Daoy (cell line): ENCODE measurements around the gene TMEM87A. TPM values are rescaled to one million over a fixed set of nuclear protein-coding genes. Genes with fewer than 3 reads are reported as not detected.
"Not testable (repeated sequence)": the region's sequence is repeated elsewhere in the genome, so short reads cannot be mapped to it uniquely, and the experiment has no call there.

Experiments
- DNase-seq: peaks from one replicate; pipeline ENCODE4 v3.0.0-alpha.2; 2015; ENCODE audit warnings: low read depth
- total RNA-seq: library from RNA; depleted of rRNA; stranded (reverse); fragments of >200 nt; shearing (Covaris generic); gene quantifications from 2 replicates; pipeline ENCODE4 v1.2.3, GENCODE V29; 2014; rRNA removed

The TMEM87A gene, protein sequence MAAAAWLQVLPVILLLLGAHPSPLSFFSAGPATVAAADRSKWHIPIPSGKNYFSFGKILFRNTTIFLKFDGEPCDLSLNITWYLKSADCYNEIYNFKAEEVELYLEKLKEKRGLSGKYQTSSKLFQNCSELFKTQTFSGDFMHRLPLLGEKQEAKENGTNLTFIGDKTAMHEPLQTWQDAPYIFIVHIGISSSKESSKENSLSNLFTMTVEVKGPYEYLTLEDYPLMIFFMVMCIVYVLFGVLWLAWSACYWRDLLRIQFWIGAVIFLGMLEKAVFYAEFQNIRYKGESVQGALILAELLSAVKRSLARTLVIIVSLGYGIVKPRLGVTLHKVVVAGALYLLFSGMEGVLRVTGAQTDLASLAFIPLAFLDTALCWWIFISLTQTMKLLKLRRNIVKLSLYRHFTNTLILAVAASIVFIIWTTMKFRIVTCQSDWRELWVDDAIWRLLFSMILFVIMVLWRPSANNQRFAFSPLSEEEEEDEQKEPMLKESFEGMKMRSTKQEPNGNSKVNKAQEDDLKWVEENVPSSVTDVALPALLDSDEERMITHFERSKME
- total RNA-seq: 61.5 and 68.6 TPM in 2 replicates

DNA sequence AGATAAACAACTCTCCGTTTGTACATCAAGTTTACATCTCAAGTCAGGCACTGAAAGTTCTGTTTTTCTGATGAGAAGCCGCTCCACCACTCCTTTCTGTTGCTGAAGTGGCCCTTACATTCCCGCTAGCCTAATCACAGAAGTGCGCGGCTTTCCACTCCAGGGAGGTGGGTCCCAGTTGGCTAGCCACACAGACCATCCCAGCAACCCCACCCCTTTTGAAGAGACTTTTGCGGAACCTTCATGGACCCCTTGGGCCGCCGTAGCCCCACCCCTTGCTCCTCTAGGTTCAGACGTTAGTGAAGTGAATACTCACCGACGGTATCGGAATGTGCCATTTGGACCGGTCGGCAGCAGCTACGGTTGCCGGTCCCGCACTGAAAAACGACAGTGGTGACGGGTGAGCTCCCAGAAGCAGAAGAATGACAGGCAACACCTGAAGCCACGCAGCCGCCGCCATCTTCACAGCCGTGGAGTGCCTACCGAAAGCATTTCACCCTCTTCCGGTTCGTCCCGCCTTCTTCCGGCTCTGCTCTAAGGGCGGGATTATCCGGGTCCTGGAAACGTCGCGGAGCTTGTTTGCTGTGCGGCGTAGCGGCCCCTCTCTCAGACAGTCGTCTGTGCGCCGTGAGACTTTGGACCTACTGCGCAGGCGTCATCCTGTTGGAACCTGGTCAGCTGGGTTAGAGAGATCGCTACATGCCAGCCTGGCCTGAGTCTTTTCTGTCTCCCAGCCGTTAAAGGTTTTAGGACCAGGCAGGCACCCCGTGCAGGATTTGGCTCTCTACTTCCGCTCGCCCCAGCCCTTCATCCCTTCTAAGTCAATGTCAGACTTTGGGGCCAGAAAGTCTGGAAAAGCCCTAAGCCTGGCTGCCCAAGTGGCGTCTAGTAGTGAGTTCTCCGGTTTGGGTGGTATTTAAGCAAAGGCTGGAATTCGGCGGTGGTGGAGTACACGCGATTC, at the start of gene TMEM87A, which contains the start of gene GANC:
Gene TMEM87A (minus strand): TSS at position 495 of the 961 bp plus-strand sequence. CDS start 35 bp downstream, at position 460.
Gene GANC (plus strand): TSS at position 263 of the 961 bp plus-strand sequence. CDS start 1,281 bp downstream, outside the sequence.
- peak; percentile 98 for DNase-seq

DNA sequence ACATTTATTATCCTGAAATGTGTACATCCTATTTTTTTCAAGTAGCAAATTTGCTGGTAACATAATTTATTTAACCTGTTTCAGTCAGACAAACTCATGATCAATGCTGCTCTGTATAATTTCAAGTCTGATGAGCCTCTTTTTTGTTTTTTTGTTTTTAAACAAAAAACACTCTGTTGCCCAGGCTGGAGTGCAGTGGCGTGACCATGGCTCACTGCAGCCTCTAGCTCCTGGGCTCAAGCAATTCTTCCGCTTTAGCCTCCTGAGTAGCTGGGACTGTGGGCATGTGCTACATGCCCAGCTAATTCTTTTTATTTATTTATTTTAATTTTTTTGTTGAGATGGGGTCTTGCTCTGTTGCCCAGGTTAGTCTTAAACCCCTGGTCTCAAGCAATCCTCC, 46.0 kb upstream of the TMEM87A start:
- no peak for DNase-seq

DNA sequence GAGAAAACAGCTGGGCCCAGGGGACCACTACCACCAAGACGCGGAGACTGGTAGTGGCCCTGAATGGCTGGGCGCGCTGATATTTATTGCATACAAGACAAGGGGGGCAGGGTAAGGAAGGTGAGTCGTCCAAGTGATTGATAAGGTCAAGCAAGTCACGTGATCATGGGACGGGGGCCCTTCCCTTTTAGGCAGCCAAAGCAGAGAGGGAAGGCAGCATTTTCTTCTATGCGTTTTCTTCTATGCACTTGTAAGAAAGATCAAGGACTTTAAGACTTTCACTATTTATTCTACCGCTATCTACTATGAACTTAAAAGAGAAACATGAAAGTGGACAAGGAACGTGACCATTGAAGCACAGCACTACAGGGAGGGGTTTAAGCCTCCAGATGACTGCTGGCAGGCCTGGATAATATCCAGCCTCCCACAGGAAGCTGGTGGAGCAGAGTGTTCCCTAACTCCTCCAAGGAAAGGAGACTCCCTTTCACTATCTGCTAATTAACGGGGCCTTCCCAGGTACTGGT, 43.1 kb upstream of the TMEM87A start:
- DNase-seq: not testable (repeated sequence)

DNA sequence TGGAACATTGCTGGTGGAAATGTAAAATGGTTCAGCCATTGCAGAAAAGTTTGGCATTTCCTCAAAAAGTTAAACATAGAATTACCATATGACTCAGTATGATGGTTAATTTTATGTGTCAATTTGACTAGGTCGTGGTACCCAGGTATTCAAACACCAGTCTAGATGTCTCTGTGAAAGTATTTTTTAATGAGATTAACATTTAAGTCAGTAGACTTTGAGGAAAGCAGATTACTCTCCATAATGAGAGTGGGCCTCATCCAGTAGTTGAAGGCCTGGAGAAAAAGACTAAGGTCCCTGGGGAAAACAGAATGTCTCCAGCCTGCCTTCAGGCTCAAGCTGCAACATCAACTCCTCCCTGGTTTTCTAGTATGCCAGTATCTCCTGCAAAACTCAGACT, 42.3 kb upstream of the TMEM87A start:
- no peak for DNase-seq

DNA sequence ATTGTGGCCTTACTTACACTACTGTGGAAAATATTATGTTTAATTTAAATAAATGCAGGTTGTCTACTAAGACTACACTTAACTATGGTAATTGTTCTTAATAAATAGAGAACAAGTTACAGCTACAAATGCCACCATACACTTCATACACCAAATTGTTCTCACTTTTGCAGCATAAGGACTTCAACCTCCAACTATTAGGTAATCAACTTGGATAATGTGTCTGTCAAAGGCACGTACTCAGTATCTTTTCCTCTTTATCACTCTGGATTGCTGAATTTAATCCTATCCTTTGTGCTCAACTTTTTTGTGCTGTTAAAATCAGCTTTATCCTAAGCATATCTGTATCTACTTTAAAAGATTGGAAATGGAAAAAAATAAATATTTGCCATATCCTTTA, 41.6 kb upstream of the TMEM87A start:
- no peak for DNase-seq

DNA sequence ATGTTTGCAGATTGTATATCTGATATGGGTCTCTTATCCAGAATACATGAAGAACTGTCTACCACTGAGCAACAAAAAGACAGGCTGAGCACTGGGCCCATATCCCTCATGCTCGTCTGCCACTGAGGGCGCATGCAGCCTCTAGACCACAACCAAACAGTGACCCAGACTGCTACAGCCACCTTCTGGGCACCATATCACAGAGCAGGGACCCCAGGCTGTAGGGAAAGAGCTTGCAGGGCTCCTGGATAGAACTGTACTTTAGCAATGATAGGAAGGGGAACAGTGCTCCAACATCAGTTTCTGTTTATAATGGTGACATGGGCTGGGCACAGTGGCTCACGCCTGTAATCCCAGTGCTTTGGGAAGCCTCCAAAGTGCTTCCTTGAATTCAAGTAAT, 40.2 kb upstream of the TMEM87A start:
- DNase-seq: no peak

DNA sequence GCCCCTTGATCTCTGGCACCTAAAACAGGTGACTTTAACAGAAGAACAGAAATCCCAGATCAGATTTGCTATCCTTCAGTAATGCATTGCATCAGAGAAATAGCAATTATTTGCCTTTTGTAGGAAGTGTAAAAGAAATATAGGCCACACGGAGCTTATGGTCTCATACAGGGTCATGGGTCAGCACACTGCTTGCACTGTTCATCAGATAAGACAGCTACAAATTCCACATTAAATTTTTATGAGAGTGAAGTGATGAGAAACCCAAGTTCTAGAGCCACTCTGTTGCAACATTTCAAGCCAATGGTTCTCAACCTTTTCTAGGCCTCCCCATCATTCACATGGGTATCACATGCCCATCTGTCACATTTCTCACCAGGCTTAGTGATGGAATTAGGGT, 33.4 kb upstream of the TMEM87A start:
- DNase-seq: no peak

DNA sequence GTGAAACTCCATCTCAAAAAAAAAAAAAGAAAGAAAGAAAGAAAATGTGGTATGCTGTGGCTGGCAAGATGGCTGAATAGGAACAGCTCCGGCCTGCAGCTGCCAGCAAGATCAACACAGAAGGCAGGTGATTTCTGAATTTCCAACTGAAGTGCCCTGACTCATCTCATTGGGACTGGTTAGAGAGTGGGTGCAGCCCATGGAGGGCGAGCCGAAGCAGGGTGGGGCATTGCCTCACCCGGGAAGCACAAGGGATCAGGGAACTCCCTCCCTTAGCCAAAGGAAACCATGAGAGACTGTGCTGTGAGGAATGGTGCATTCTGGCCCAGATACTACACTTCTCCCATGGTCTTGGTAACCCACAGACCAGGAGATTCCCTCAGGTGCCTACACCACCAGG, 27.8 kb upstream of the TMEM87A start:
- DNase-seq: not testable (repeated sequence)

DNA sequence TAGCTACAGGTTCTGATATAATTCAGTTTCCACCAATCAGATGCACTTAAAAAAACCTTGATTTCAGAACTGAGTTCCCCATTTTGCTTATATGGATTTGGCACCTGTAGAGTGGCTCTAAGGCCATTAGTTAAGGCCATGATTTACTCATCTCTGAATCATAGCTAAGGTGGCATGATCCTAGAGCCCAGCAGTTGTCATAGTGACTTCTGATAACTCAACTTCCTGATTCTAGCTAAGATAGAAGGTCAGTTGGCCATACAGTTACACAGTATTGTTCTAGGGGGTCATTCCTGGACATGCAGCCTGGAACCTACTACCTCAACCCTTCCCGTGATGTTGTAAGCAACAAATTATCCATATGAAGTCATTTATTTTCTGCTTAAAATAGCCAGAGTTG, 15.9 kb upstream of the TMEM87A start:
- no peak for DNase-seq

DNA sequence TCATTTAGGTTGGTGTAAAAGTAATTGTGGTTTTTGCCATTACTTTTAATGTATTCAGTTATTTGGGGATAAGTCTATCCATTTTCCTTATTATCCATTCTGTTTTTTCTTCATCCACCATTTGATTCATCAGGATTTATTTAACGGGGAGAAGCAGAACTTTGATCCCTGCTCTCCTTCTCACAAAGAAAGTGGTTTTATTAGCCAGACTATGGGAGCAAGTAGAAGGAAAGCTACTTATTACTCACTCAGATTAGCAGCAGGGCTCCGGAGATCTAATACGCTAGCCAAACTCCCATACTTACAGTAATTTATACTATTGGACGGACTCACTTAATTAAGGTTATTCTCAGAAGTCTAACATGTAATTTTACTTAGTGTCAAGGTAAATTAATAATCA, 14.7 kb upstream of the TMEM87A start:
- DNase-seq: no peak

DNA sequence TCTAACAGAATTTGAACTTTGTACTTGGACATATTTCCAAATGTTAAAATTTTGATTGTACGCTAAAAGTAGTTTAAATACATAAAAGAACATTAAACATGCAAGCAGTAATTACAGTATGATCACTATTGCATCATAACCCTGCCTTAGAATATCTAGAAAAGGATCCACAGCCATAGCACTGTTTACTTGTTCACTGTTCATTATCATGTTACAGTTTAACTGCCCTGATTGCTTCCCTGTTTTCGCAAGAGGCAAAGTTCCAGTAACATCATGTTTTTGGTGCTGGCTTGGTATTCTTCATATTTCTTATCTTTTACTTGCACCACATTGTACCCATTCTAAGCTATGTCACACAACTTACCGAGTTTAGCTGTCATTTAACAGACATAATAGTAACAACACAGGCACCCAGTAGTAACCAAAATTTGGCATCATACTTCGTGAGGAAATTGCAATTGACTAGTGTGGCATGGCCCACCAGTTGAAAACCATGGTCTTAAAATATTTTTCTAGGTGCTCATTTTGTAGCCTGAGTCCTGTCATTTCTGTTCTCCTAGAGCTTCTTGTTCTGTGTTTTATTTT, 13.3 kb upstream of the TMEM87A start:
- DNase-seq: no peak

DNA sequence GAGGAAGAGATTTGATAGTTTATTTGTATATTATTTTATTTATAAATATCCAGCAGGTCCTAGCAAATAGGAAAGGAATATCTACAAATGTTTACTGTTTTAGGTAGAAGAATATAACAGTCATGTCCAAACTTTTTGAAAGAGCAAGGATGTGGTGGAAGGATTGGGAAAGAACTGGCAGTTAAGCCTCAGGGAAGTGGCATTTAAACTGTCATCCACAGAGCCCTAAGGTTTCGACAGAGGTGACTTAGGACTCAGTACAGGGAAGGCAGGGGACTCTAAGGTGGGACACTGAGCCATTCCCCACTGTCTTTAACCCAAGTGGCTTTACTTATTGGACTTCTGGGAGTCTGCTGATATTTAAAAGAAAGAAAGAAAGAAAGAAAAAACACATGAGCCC, 11.8 kb upstream of the TMEM87A start:
- no peak for DNase-seq

DNA sequence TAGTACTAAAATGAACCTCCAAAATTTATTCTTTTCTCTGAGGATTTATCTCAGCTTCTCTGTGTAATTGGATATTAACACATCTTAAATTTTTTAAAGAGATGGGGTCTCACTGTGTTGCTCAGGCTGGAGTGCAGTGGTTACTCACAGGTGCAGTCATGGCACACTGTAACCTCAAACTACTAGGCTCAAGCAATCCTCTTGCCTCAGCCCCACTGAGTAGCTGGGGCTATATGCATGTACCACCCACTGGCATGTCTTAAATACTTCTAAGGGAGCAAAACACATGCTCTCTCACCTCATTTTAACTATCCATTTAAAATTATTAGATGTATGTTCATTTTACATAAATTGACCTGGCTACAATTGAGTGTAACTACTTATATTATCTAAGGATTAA, 11.3 kb upstream of the TMEM87A start:
- no peak for DNase-seq

DNA sequence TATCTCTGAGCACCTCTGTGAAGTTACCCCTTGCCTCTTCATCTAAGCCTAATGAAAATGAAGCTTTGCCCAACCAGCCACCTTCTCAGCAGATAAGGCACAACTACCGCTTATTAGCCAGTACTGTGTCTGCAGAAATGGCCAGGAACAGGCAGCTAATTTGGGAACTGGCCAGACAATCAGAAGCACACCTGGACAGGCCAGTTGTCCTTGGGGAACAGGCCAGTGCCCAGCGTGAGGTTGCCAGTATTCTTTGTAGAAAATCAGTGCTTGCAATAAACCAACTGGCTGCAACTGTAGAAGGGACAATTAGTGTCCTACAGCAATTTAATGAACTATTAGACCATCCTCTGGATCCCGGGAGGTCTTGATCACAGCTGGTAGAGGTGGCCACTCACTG, 10.4 kb upstream of the TMEM87A start:
- DNase-seq: no peak

DNA sequence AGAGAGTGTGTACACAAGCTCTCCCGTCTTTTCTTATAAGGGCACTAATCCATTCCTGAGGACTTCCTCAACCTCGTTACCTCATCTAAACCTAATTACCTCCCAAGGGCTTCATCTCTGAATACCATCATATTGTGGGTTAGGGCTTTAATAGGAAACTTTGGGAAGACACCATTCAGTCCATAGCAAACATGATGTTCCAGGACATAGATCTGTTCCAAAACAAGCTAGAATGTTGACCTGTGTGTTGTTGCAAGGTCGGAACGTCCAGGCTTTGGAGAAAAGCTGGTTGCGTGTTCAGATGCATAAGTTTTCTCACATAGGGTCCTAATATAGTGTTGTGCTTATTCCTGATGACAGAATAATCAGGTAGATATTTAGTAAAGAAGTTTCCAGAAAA, 9.7 kb upstream of the TMEM87A start:
- no peak for DNase-seq

DNA sequence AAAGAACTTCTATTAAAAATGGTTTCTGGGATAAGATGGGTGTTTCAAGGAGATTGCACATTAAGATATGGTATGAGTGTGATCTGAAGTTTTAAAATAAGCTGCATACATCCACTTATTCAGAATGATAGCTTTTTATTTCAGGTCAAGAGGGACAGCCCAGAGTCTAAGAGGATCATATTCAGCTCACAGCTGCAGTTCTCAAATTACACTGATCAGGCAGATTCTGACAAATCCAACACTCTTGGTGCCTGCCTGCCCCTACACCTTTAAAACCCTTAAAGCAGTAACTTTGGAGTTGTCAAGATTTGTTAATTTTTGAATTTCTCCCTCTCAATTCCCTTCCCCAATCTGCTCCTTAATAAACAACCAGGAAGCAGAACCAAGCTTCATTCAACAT, 9.1 kb upstream of the TMEM87A start:
- DNase-seq: no peak

DNA sequence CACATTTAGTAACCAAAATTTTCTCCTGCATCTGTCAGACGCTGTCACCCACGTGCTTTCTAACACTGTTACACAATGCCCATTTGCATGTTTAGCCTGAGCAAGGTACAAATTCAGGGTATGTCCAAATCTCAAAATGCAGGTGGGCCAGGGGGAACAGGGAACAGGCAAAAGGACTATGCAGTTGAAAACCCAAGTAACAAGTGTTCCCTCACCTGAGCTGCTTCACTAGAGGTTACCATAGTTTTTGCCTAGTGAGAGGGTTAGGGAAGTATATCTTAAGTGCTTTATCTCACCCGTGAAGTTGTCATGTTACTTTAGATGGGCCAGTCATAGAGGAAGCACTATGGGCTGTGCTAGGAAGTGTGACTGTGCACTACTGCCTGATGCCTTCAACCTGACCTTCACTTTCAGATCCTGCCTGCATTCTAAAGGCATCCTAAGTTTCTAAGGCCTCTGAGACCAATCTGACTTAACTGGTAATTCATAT, 6.0 kb upstream of the TMEM87A start:
- no peak for DNase-seq

DNA sequence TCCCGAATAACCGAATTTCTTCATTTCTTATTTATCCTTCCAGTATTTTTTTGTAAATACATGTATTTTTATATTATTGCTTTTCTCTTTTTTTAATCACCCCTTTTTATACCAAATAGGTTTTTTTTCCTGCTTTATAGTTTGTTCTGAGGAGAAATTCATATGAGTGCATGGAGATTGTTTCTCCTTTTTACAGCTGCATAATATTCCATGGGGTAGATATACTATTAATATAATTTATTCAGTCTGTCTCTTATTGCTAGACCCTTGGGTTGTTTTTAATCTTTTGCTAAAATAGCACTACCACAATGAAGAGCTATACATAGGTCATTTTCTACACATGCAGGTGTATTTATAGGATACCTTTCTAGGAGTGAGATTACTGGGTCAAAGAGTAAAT, 3.5 kb upstream of the TMEM87A start:
- no peak for DNase-seq

DNA sequence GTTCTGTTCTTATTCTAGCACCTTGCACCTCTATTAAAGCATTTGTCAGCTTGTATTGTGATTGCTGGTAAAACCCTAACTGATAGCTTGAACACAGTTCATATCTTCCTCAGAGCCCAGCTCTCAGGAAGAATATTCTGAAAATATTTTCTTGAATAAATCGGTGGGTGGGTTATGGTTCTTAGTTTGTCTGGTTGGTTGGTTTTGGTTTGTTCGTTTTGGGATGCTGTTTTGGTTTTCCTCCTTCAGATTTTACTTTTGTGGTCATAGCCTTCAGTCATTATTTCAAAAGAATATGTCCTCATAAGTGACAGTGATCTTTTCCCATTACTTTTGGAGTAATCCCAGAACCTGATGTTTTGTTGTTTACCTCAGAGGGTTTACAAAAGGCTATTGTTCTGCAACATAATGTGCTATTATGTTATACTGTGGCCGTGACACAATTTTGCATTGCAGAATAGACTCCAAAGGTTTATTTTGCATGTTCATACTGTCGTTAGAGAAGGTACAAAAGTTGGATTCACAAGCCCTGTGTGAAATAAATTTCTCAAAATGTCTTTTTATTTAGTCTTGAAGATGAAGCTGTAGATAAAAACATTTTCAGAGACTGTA, 2.7 kb upstream of the TMEM87A start:
- DNase-seq: no peak

DNA sequence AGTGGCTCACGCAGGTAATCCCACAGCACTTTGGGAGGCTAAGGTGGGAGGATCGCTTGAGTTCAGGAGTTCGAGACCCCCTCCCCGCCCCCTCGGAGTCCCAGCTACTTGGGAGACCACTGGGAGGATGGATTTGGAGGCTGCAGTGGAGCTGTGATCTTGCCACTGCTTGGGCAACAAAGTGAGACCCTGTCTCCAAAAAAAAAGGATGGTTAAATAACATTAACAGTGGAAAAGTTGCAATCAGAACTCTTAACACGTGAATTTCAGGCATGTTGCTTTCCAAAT, 1.4 kb upstream of the TMEM87A start:
- DNase-seq: no peak
